22Rv1 (cell line): Measurements from ENCODE around the gene RHOA.

Experiments
- CTCF ChIP-seq: fragments of 450-650 bp; IDR thresholded peaks from 2 replicates; pipeline ENCODE4 v1.5.1; 2017; ENCODE audit warnings: mild to moderate bottlenecking
- ZFX ChIP-seq: fragments of 450-650 bp; IDR thresholded peaks from 2 replicates; pipeline ENCODE4 v1.6.1; 2017; ENCODE audit warnings: antibody characterized with exemption, borderline replicate concordance

- TF ChIP-seq CTCF, result no peak
- TF ChIP-seq ZFX, result no peak
These were observed 48.6 kb upstream of the RHOA start for GRCh38 chr3:49460188-49460890.
